ENCODE data around the gene ZBTB34. TPM values are rescaled to one million over a fixed set of nuclear protein-coding genes. Genes with fewer than 3 reads are reported as not detected.

ZBTB34 gene
- 7.8 and 7.9 TPM in 2 replicates for total RNA-seq

GRCh38 chr9:126860077-126860756, at the start of gene ZBTB34:
ZBTB34 (plus strand) TSS chr9:126860639; CDS start chr9:126879400, 18,761 bp downstream.

GRCh38 chr9:126914458-126915280, 54.2 kb downstream of the ZBTB34 start, which contains the start of gene RALGPS1:
RALGPS1 (plus strand) TSS chr9:126914782; CDS start chr9:126962290, 47,508 bp downstream.

Other genes with a start within 250 kb of the ZBTB34 start
- gene LMX1B, start 246.7 kb upstream of the ZBTB34 start, total RNA-seq, result under 0.01 TPM in 1 of 2 replicates, not detected in the other
- 9.0 and 10.7 TPM in 2 replicates for gene ZBTB43, start 55.6 kb upstream of the ZBTB34 start, total RNA-seq
- gene RALGPS1, start 54.1 kb downstream of the ZBTB34 start, total RNA-seq, result 2.7 TPM in 2 replicates

Data from smooth muscle cell of the pulmonary artery (primary cell).